ENCODE results near the gene TFF2.

DNA sequence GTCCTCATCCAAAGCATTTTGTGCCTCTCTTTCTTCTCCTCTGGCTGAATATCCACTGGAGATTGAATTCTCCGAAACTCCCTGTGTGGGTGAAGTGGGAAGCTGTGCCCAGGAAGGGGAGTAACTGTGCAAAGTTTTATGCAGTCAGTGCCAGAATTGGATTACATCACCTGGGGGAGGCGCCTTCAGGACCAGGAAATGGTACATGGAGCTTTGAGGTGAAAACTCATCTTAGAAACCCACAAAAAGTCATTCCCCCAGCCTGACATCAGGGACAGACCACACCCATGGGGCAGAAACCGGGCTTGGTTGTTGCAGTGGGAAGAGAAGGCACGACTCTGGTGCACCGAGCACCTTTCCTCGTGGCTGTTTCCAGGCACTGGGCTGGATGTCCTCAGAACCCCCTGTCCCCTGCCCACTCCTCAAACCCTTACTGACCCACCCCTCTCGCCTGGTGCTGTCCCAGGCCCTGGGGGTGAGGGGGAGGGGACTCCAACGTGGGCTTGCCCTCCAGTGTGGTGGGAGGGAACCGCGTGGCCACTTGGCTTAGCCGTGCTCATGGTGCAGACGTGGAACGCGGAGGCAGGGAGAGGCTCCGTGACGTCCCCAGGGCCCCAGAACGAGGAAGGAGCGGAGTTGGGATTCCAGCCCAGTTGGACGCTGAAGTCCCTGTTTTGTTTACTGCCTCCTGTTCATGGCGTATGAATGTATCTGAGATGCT lies 51.3 kb downstream of the TFF2 start:
- TF ChIP-seq, protein P1, sequence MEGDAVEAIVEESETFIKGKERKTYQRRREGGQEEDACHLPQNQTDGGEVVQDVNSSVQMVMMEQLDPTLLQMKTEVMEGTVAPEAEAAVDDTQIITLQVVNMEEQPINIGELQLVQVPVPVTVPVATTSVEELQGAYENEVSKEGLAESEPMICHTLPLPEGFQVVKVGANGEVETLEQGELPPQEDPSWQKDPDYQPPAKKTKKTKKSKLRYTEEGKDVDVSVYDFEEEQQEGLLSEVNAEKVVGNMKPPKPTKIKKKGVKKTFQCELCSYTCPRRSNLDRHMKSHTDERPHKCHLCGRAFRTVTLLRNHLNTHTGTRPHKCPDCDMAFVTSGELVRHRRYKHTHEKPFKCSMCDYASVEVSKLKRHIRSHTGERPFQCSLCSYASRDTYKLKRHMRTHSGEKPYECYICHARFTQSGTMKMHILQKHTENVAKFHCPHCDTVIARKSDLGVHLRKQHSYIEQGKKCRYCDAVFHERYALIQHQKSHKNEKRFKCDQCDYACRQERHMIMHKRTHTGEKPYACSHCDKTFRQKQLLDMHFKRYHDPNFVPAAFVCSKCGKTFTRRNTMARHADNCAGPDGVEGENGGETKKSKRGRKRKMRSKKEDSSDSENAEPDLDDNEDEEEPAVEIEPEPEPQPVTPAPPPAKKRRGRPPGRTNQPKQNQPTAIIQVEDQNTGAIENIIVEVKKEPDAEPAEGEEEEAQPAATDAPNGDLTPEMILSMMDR (IDR thresholded peaks at IDR 0.05): no peak
- TF ChIP-seq POLR2A (IDR thresholded peaks at IDR 0.05): no peak
- no peak for TF ChIP-seq EP300 (IDR thresholded peaks at IDR 0.05)
- no peak for TF ChIP-seq POLR2AphosphoS5 (IDR thresholded peaks at IDR 0.05)
